ENCODE data around the gene COLQ. TPM values are rescaled to one million over a fixed set of nuclear protein-coding genes. Genes with fewer than 3 reads are reported as not detected.
A peak's percentile ranks its signal among the peaks of the same experiment; 100 is the strongest.

The COLQ gene
- total RNA-seq, 6 experiments from 2014 or later: 0.25 to 1.2 (median 0.83) TPM

- Histone ChIP-seq H3K9me3 (no peaks in the 10 kb centered on the region), H3K4me3 (no peak overlapping the region), H3K27ac (no peak overlapping the region), H3K36me3 (no peaks in the 10 kb centered on the region), H3K27me3 (no peaks in the 10 kb centered on the region), H3K4me1 (no peaks in the 10 kb centered on the region)
- ATAC-seq: no peak
- TF ChIP-seq CTCF (IDR thresholded peaks at IDR 0.05): no peak
- TF ChIP-seq POLR2A (IDR thresholded peaks at IDR 0.05): no peak
- no peak for DNase-seq
- WGBS (ENCODE audit: insufficient coverage, low coverage, low lambda C conversion rate, missing lambda C conversion rate): 94% methylated on average over 15 of the region's 18 CpGs
- intact Hi-C loops (cut with DNase I): no loop called here
Observed at GRCh38 chr3:15451216-15452113, 70.0 kb downstream of the COLQ start.

GRCh38 chr3:15450438-15451215, 70.9 kb downstream of the COLQ start:
- intact Hi-C loops (cut with DNase I): no loop called here
- 97% methylated on average over 7 of the region's 12 CpGs for WGBS (ENCODE audit: insufficient coverage, low coverage, low lambda C conversion rate, missing lambda C conversion rate)
- no peak overlapping the region for H3K4me3 ChIP-seq
- H3K27me3 ChIP-seq: no peaks in the 10 kb centered on the region
- no peaks in the 10 kb centered on the region for H3K9me3 ChIP-seq
- peak in 2 of 4 donors; percentile 11 to 13 for ATAC-seq
- no peak for DNase-seq
- H3K4me1 ChIP-seq: no peaks in the 10 kb centered on the region
- TF ChIP-seq POLR2A (IDR thresholded peaks at IDR 0.05): no peak
- TF ChIP-seq CTCF (IDR thresholded peaks at IDR 0.05): no peak
- H3K36me3 ChIP-seq: no peaks in the 10 kb centered on the region
- H3K27ac ChIP-seq: no peak overlapping the region

GRCh38 chr3:15449489-15450224, 71.8 kb downstream of the COLQ start:
- H3K36me3 ChIP-seq: no peaks in the 10 kb centered on the region
- no peak overlapping the region for H3K27ac ChIP-seq
- DNase-seq (no peak), ATAC-seq (peak in 1 of 4 donors; percentile 9)
- intact Hi-C loops (cut with DNase I): no loop called here
- 80% methylated on average over 1 of the region's 3 CpGs for WGBS (ENCODE audit: insufficient coverage, low coverage, low lambda C conversion rate, missing lambda C conversion rate)
- TF ChIP-seq CTCF (IDR thresholded peaks at IDR 0.05) (no peak), POLR2A (IDR thresholded peaks at IDR 0.05) (no peak)
- no peak overlapping the region for H3K4me3 ChIP-seq
- H3K4me1 ChIP-seq: no peaks in the 10 kb centered on the region
- no peaks in the 10 kb centered on the region for H3K27me3 ChIP-seq
- H3K9me3 ChIP-seq: no peaks in the 10 kb centered on the region

GRCh38 chr3:15443826-15444524, 77.5 kb downstream of the COLQ start:
- DNase-seq (peak in 1 of 3 donors; percentile 44), ATAC-seq (peak; percentile 56 to 79 (median 66))
- intact Hi-C loops (cut with DNase I): no loop called here
- TF ChIP-seq POLR2A (IDR thresholded peaks at IDR 0.05) (no peak), CTCF (IDR thresholded peaks at IDR 0.05) (no peak)
- H3K27ac ChIP-seq: no peak overlapping the region
- H3K9me3 ChIP-seq: no peaks in the 10 kb centered on the region
- H3K4me3 ChIP-seq: no peak overlapping the region
- H3K27me3 ChIP-seq: no peaks in the 10 kb centered on the region
- H3K4me1 ChIP-seq: peaks cover 0 to 11% (median 0%) of the 10 kb centered on the region in 4 donors
- H3K36me3 ChIP-seq: peaks cover 0 to 24% (median 12%) of the 10 kb centered on the region in 4 donors
- WGBS (ENCODE audit: insufficient coverage, low coverage, low lambda C conversion rate, missing lambda C conversion rate): 21% methylated on average over 2 of the region's 4 CpGs
